IPS-NIHi7 (cell line): ENCODE measurements around the gene WFIKKN1.

Experiments
- DNase-seq: peaks from one replicate; pipeline ENCODE4 v3.0.0; 2012; ENCODE audit warnings: mixed read lengths; ENCODE audit errors: extremely low spot score

Gene WFIKKN1

GRCh38 chr16:674214-674881 is 43.6 kb downstream of the WFIKKN1 start:
- no peak for DNase-seq

DNA sequence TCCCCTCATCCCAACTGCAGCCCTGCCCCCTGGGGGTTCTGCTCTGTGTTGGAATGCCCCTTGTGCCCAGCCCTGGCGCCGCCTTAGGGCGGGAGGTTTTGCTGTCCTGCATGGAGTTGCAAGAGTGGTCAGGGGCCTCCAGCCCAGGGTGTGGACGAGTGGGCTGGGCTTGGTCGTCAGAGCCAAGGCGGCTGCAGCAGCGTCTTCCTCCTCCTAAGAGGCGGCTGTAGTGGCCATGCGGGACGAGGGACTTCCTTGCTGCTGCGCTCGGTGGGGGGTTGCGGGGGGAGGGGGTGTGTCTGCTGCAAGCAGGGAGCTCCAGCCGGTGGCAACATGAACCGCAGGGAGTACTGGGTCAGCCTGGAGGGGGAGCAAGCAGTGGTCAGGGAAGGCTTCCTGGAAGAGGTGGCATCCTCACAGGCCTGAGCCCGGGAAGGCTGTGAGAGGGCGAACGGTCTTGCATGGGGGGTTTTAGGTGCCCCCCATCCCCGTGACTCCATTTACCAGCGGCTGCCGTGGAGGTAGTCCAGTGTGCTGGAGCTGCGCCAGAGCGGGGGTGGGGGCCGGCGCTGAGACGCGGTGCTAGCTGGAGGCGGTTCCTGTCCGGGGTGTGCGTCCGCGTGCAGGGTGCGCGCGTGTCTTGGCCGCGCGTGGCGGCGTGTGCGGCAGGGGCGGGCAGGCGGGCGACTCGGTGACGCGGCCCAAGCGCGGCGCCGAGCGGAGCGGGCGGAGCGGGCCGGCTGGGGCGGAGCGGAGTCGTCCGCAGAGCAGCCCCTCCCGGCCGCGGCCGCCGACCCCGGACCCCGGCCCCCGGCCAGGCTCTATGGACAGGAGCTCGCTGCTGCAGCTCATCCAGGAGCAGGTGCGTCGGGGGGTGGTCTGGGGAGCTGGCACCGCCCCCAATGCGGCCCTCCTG is 44.4 kb downstream of the WFIKKN1 start, which contains the start of gene RHBDL1:
Gene RHBDL1 (plus strand): TSS at position 704 of the 916 bp plus-strand sequence. CDS start 120 bp downstream, at position 824.
- peak; percentile 69 for DNase-seq

GRCh38 chr16:675884-676564 is 45.2 kb downstream of the WFIKKN1 start:
- no peak for DNase-seq

DNA sequence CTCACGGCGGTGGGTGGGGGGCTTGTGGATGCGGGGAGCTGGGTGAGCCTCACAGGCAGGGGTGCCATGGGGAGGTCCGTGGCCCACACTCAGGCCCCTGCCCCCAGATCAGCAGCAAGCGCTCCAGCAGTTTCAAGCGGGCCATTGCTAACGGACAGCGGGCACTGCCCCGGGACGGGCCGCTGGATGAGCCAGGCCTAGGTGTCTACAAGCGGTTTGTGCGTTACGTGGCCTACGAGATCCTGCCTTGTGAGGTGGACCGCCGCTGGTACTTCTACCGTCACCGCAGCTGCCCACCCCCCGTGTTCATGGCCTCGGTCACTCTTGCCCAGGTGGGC is 45.7 kb downstream of the WFIKKN1 start:
- no peak for DNase-seq

DNA sequence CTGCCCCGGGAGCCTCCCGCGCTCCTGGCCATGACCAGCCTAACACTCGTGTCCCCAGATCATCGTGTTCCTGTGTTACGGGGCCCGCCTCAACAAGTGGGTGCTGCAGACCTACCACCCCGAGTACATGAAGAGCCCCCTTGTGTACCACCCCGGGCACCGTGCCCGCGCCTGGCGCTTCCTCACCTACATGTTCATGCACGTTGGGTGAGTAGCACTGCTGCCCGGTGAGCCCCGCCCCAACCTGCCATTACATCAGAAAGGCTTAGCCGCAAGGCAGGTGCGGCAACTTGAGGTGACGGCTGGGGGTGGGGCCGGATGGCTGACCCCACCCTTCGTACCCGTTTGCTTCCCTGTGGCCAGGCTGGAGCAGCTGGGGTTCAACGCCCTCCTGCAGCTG is 46.1 kb downstream of the WFIKKN1 start:
- no peak for DNase-seq

DNA sequence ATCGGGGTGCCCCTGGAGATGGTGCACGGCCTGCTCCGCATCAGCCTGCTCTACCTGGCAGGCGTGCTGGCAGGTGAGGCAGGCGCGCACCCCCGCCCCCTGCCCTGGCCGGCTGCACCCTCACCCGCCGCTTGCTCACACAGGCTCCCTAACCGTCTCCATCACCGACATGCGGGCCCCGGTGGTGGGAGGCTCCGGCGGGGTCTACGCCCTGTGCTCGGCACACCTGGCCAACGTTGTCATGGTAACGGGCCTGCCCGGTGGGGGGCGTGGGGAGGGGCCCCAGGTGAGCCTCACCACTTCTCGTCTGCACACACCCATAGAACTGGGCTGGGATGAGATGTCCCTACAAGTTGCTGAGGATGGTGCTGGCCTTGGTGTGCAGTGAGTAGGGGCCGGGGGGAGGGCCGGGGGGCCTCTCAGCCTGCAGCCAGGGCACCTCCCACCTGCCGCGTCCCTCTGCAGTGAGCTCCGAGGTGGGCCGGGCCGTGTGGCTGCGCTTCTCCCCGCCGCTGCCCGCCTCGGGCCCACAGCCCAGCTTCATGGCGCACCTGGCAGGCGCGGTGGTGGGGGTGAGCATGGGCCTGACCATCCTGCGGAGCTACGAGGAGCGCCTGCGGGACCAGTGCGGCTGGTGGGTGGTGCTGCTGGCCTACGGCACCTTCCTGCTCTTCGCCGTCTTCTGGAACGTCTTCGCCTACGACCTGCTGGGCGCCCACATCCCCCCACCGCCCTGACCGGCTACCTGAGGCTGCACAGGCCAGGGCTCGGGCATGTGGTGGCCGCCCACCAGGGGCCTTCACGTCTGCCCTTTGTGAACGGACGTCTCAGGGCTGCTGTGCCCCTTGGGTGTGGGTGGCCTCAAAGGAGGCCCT is 46.8 kb downstream of the WFIKKN1 start:
- no peak for DNase-seq

DNA sequence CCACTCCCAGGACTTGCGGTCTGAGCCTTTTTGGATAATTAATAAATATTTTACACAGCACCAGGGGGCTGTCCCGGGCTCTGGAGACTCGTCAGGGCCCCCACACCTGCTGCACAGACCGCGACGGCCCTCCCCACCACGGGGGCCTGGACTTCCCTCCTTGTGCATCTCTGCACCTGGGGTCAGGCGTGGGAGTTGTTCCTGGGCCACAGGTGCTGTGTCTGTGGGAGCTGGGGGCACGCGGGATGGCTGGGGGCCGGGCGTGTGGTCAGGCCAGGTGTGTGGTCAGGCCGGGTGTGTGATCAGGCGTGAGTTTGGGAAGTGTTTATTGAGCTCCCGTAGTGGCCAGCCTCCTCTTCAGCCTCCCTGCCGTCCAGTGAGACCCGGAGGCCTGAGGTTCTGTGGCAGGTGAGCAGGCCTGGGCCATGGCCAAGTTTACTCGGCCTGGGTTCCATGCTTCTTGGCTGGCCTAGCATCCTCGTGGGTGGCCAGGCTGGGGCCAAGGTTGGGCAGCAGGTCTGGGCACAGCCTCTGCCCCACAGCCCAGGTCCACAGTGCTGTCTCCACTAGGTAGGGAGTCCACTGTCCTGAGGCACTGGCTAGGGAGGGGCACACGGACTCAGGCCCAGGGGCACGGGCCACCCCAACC is 47.5 kb downstream of the WFIKKN1 start:
- DNase-seq, result no peak

DNA sequence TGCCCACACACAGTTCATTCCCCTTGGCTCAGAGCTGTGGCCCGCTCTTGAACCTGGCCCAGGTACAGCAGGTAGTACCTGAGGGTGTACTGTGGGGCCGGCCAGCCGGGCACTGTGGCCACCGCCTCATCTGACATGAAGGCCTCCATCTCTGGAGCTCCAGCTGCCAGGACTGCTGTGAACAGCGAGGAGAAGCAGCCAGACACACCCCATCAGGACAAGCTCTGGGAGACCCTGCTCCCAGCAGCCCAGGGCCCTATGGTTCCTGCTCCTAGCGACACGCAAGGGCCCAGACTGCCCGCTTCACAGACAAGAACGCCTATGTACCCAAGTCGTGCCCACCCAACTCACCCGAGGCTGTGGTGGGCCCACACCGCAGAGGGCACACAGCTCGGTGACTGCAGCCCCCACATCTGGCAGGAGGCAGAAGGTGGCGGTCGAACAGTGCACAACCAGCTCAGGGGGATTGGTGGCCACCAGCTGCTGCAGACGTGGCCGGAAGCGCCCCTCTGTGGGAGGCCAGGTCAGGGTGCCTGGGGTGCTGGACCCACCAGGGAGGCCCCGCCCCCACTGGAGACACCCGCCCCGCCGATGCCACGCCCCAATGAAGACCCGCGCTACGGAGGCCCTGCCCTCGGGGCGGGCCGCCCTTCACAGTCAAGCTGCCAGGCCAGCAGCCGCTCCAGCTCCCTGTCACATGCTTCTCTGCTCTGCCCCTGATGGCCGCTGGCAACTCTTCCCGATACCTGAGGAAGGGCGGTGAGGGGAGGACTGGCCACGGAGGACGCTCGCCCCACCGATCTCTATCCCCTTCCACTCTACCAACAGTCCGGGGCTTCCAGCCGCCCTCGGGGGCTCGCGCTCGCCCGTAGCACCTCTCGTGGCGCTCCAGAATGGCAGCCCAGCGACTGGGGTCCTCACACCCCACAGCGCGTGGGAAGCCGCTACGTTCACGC is 48.4 kb downstream of the WFIKKN1 start:
- no peak for DNase-seq

DNA sequence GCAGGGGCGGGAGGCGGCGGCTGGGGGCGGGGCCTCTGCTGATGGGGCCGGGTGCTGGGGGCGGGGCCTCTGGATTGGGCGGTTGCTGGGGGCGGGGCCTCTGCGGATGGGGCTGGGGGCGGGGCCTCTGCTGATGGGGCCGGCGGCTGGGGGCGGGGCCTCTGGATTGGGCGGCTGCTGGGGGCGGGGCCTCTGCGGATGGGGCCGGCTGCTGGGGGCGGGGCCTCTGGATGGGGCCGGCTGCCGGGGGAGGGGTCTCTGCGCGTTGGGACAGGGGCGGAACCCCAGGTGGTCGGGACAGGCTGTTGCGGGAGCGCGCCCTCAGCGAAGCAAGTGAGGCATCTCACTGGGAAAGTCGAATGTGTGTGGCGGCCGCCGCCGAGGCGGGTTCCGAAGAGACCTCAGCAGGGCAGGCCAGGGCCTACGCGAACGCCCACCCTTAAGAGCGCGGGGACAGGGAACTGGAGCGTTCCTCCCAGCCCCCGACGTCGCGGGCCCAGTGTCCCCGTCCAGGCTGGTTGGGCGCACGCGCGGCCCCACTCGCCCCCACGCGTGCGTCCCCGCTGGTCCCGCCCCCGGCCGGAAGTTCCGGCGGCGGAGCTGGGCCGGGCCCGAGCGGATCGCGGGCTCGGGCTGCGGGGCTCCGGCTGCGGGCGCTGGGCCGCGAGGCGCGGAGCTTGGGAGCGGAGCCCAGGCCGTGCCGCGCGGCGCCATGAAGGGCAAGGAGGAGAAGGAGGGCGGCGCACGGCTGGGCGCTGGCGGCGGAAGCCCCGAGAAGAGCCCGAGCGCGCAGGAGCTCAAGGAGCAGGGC is 49.2 kb downstream of the WFIKKN1 start, which contains the start of gene STUB1:
Gene STUB1 (plus strand): TSS at position 597 of the 811 bp plus-strand sequence. CDS start 116 bp downstream, at position 713.
- peak; percentile 87 for DNase-seq

- no peak for DNase-seq
Observed at GRCh38 chr16:680625-680945, 49.8 kb downstream of the WFIKKN1 start.

GRCh38 chr16:680967-681745 is 50.4 kb downstream of the WFIKKN1 start:
- no peak for DNase-seq

- no peak for DNase-seq
Observed at GRCh38 chr16:681746-682427, 51.1 kb downstream of the WFIKKN1 start.

DNA sequence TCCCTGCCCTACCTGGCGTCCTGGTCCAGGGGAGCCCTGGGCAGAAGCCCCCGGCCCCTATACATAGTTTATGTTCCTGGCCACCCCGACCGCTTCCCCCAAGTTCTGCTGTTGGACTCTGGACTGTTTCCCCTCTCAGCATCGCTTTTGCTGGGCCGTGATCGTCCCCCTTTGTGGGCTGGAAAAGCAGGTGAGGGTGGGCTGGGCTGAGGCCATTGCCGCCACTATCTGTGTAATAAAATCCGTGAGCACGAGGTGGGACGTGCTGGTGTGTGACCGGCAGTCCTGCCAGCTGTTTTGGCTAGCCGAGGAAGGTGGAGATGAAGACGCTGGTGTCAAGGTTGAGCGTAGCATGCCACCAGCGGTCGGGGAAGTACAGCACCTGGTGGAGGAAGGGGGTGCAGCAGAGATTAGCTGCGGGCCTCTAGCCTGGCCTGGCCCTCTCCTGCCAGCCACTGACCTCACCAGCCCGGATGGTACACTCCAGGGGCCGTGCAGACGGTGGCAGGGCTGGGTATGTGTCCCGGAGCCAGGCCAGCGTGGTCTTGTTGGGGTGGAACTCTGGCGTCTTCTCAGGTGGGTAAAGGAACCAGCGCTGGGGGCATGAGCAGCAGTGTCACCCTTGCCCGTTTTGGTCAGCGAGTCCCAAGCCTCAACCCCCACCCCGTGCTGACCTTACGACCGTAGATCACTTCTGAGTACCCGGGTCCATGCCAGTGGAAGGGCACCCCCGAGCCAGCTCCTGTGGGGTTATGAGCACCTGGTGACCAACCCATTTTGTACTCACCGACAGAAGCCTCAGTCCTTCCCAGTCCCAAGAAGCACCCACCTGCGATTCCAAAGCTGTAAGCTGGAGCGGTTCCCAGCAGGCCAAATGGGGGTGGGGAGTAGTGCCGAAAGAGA is 52.0 kb downstream of the WFIKKN1 start:
- DNase-seq, result no peak

DNA sequence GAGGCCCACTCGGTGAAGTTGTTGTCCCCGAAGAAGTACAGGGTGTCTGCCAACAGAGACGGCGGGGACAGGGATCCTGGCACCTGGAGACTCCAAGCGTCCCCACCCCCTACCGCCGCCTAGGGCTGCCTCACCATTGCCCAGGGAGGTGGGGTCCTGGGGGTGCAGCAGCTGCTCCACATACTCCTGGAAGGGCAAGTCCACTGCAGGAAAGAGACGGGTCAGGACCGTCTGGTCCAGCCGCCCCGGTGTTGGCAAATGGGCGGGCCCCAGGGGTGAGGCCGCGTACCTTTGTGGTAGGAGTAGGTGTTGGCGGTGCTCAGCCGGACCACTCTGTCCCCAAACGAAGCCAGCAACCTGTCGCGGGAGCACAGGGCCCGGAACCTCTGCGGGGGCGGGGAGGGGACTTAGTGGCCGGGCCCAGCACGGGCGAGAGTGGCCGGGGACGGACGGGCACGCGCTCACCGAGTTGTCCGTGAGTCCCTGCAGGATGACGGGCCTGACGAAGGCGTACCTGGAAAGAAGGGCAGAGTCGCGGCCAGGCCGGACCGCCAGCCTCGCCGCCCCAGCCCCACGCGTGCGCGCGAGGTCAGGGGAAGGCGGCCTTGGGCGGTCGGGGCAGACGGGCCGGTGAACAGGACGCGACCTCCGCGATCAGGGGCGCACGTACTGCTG is 52.7 kb downstream of the WFIKKN1 start:
- DNase-seq, result no peak
